Neural progenitor cell (in vitro differentiated cells): ENCODE data around the gene ILRUN. TPM values are rescaled to one million over a fixed set of nuclear protein-coding genes. Genes with fewer than 3 reads are reported as not detected.

ENCODE experiments used
- DNase-seq: peaks from one replicate; pipeline ENCODE4 v3.0.0-alpha.2; 2016; ENCODE audit warnings: low spot score
- H2AFZ ChIP-seq: fragments of 200-600 bp; sonication (generic); replicated peaks from 2 replicates; pipeline ENCODE4 v1.6.1; 2016; ENCODE audit warnings: antibody characterized with exemption
- H3F3A ChIP-seq: fragments of 200-600 bp; sonication (generic); 2 replicates; pipeline ENCODE4 v1.6.1; 2016; ENCODE audit warnings: antibody characterized with exemption, low read depth
- H3K27ac ChIP-seq: fragments of 200-600 bp; sonication (generic); 2 replicates; pipeline ENCODE4 v1.5.1; 2016; ENCODE audit warnings: mild to moderate bottlenecking
- H3K27me3 ChIP-seq: fragments of 200-600 bp; sonication (generic); 2 replicates; pipeline ENCODE4 v1.6.1; 2016; ENCODE audit warnings: mild to moderate bottlenecking, moderate library complexity
- H3K36me3 ChIP-seq: fragments of 200-600 bp; sonication (generic); 2 replicates; pipeline ENCODE4 v1.5.1; 2016
- H3K4me1 ChIP-seq: fragments of 200-600 bp; sonication (generic); 2 replicates; pipeline ENCODE4 v1.6.1; 2016; ENCODE audit warnings: mixed run types
- H3K4me2 ChIP-seq: fragments of 200-600 bp; sonication (generic); 2 replicates; pipeline ENCODE4 v1.6.1; 2016
- H3K4me3 ChIP-seq: fragments of 200-600 bp; sonication (generic); 2 replicates; pipeline ENCODE4 v1.5.1; 2016
- H3K79me2 ChIP-seq: fragments of 200-600 bp; sonication (generic); 2 replicates; pipeline ENCODE4 v1.6.1; 2016; ENCODE audit warnings: low read depth
- H3K9ac ChIP-seq: fragments of 200-600 bp; sonication (generic); 2 replicates; pipeline ENCODE4 v1.6.1; 2016
- H3K9me3 ChIP-seq: fragments of 200-600 bp; sonication (generic); 2 replicates; pipeline ENCODE4 v1.5.1; 2016; ENCODE audit warnings: low read depth
- H4K20me1 ChIP-seq: fragments of 200-600 bp; sonication (generic); 2 replicates; pipeline ENCODE4 v1.6.1; 2016; ENCODE audit warnings: low read depth
- H3K27ac Mint-ChIP-seq: 3 replicates; pipeline ENCODE4 v1.8.0; 2021; ENCODE audit warnings: mixed read lengths
- H3K27me3 Mint-ChIP-seq: 2 replicates; pipeline ENCODE4 v1.8.0; 2022; ENCODE audit warnings: low read depth, mild to moderate bottlenecking, inconsistent platforms, moderate library complexity, mixed read lengths; ENCODE audit not compliant: insufficient read depth
- H3K36me3 Mint-ChIP-seq: 3 replicates; pipeline ENCODE4 v1.8.0; 2021; ENCODE audit warnings: mixed read lengths
- H3K4me1 Mint-ChIP-seq: 3 replicates; pipeline ENCODE4 v1.8.0; 2021; ENCODE audit warnings: mixed read lengths
- H3K4me3 Mint-ChIP-seq: 3 replicates; pipeline ENCODE4 v1.8.0; 2021; ENCODE audit warnings: mild to moderate bottlenecking, moderate library complexity, mixed read lengths
- H3K9me3 Mint-ChIP-seq: 3 replicates; pipeline ENCODE4 v1.8.0; 2020; ENCODE audit warnings: mixed read lengths
- CTCF ChIP-seq: fragments of 200-600 bp; sonication (generic); IDR thresholded peaks from 2 replicates; pipeline ENCODE4 v1.5.1; 2017; ENCODE audit warnings: antibody characterized with exemption, mild to moderate bottlenecking
- EZH2 ChIP-seq: fragments of 200-600 bp; sonication (generic); IDR thresholded peaks from 2 replicates; pipeline ENCODE4 v1.6.1; 2017; ENCODE audit warnings: antibody characterized with exemption, mild to moderate bottlenecking, moderate library complexity
- EZH2phosphoT487 ChIP-seq: fragments of 200-600 bp; sonication (generic); IDR thresholded peaks from 2 replicates; pipeline ENCODE4 v1.6.1; 2017; ENCODE audit warnings: antibody characterized with exemption
- total RNA-seq: library from RNA; depleted of rRNA; stranded (reverse); fragments of >200 nt; gene quantifications from 2 replicates; pipeline ENCODE4 v1.2.3, GENCODE V29; 2015; ENCODE audit warnings: low replicate concordance

ILRUN gene
- total RNA-seq, 1 donor from 2014 or later: 33.2 TPM

- H3K36me3 ChIP-seq: no peaks in the 10 kb centered on the region
- Mint-ChIP-seq H3K36me3 (no peaks in the 10 kb centered on the region), H3K27me3 (peaks cover 3% of the 10 kb centered on the region), H3K9me3 (no peaks in the 10 kb centered on the region), H3K27ac (no peak overlapping the region), H3K4me3 (peak overlapping the region; percentile 97), H3K4me1 (peaks cover 32% of the 10 kb centered on the region)
- peaks cover 10% of the 10 kb centered on the region for H3K27me3 ChIP-seq
- H4K20me1 ChIP-seq: peaks cover 31% of the 10 kb centered on the region
- H3K4me3 ChIP-seq: no peak overlapping the region
- no peak overlapping the region for H3K9ac ChIP-seq
- H3K27ac ChIP-seq: no peak overlapping the region
- H3K4me2 ChIP-seq: no peak overlapping the region
- no peak overlapping the region for H2AFZ ChIP-seq
- H3K4me1 ChIP-seq: peaks cover 7% of the 10 kb centered on the region
- H3K9me3 ChIP-seq: no peaks in the 10 kb centered on the region
- no peaks in the 10 kb centered on the region for H3F3A ChIP-seq
- TF ChIP-seq EZH2 (no peak), CTCF (no peak), EZH2phosphoT487 (no peak)
- DNase-seq: no peak
- peaks cover 35% of the 10 kb centered on the region for H3K79me2 ChIP-seq
These were observed 1.5 kb upstream of the ILRUN start for GRCh38 chr6:34697904-34698559.

DNA sequence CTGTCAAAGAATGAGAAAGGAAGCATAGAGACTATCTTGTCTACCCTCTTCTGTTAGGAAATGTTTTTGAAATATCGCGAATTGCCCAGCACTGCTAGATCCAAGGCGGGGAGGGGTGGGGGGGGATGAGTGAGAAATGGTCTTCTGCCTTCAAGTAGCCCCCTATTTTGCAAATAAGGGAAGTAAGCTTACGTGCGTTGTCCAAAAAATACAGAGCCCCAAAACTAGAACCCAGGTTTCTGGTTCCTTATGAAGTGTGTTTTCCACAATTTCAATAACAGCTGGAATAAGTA lies 923 bp upstream of the ILRUN start:
- Mint-ChIP-seq H3K4me3 (peak overlapping the region; percentile 97), H3K4me1 (peaks cover 33% of the 10 kb centered on the region), H3K27ac (peak overlapping the region; percentile 99), H3K27me3 (peaks cover 3% of the 10 kb centered on the region), H3K36me3 (no peaks in the 10 kb centered on the region), H3K9me3 (no peaks in the 10 kb centered on the region)
- Histone ChIP-seq H3F3A (no peaks in the 10 kb centered on the region), H3K4me2 (peak overlapping the region; percentile 83), H3K27ac (no peak overlapping the region), H4K20me1 (peaks cover 35% of the 10 kb centered on the region), H2AFZ (no peak overlapping the region), H3K9ac (no peak overlapping the region), H3K79me2 (peaks cover 40% of the 10 kb centered on the region), H3K4me3 (peak overlapping the region; percentile 98), H3K4me1 (peaks cover 7% of the 10 kb centered on the region), H3K27me3 (peaks cover 10% of the 10 kb centered on the region), H3K9me3 (no peaks in the 10 kb centered on the region), H3K36me3 (no peaks in the 10 kb centered on the region)
- DNase-seq: no peak
- TF ChIP-seq EZH2phosphoT487 (no peak), EZH2 (no peak), CTCF (no peak)

- Mint-ChIP-seq H3K27ac (peak overlapping the region; percentile 33), H3K27me3 (peaks cover 3% of the 10 kb centered on the region), H3K36me3 (no peaks in the 10 kb centered on the region), H3K9me3 (no peaks in the 10 kb centered on the region), H3K4me1 (peaks cover 32% of the 10 kb centered on the region), H3K4me3 (peak overlapping the region; percentile 97)
- no peaks in the 10 kb centered on the region for H3F3A ChIP-seq
- no peaks in the 10 kb centered on the region for H3K9me3 ChIP-seq
- H3K4me3 ChIP-seq: peak overlapping the region; percentile 98
- peaks cover 7% of the 10 kb centered on the region for H3K4me1 ChIP-seq
- no peak for DNase-seq
- TF ChIP-seq EZH2phosphoT487: no peak
- TF ChIP-seq EZH2: no peak
- TF ChIP-seq CTCF: no peak
- H3K27ac ChIP-seq: no peak overlapping the region
- peak overlapping the region; percentile 86 for H2AFZ ChIP-seq
- H3K36me3 ChIP-seq: no peaks in the 10 kb centered on the region
- peaks cover 53% of the 10 kb centered on the region for H3K79me2 ChIP-seq
- H4K20me1 ChIP-seq: peaks cover 42% of the 10 kb centered on the region
- H3K9ac ChIP-seq: peak overlapping the region; percentile 86
- H3K4me2 ChIP-seq: peak overlapping the region; percentile 83
- H3K27me3 ChIP-seq: peaks cover 10% of the 10 kb centered on the region
These were observed 303 bp downstream of the ILRUN start for GRCh38 chr6:34696189-34696738.
